ENCODE results near the gene TINAGL1. TPM values are rescaled to one million over a fixed set of nuclear protein-coding genes. Genes with fewer than 3 reads are reported as not detected.

The TINAGL1 gene
- total and polyA plus RNA-seq, 10 donors = 18.5 to 393 (median 229) TPM

- Histone ChIP-seq H3K4me3 (no peak overlapping the region), H3K9me3 (peaks cover 0 to 12% (median 5%) of the 10 kb centered on the region in 8 donors), H3K27ac (no peak overlapping the region), H3K36me3 (no peaks in the 10 kb centered on the region), H3K4me1 (peaks cover 0 to 12% (median 6%) of the 10 kb centered on the region in 6 donors), H3K27me3 (replicated peaks in 1 of 7) (peaks cover 0 to 49% (median 0%) of the 10 kb centered on the region in 7 donors)
- no peak for DNase-seq
- TF ChIP-seq POLR2A (IDR thresholded peaks at IDR 0.05) = no peak
- TF ChIP-seq CTCF (IDR thresholded peaks at IDR 0.05 in 8 of 11, conservative IDR thresholded peaks at IDR 0.05 in 3 of 11) = no peak
- TF ChIP-seq POLR2AphosphoS5 (IDR thresholded peaks at IDR 0.05) = no peak
- 81 to 87% (median 84%) methylated on average over 4 of the region's 4 CpGs for WGBS, 5 donors
- intact Hi-C loops (cut with DNase I; ENCODE audit: low total_unique reads) = no loop called here
Measured at GRCh38 chr1:31560394-31560793, 15.9 kb upstream of the TINAGL1 start.

- no peak overlapping the region for H3K4me3 ChIP-seq
- no peak overlapping the region for H3K27ac ChIP-seq
- H3K9me3 ChIP-seq = peaks cover 0 to 12% (median 5%) of the 10 kb centered on the region in 8 donors
- WGBS, 5 donors = 53 to 65% (median 59%) methylated on average over 3 of the region's 3 CpGs
- H3K4me1 ChIP-seq = peaks cover 0 to 12% (median 6%) of the 10 kb centered on the region in 6 donors
- intact Hi-C loops (cut with DNase I; ENCODE audit: low total_unique reads) = no loop called here
- TF ChIP-seq CTCF (IDR thresholded peaks at IDR 0.05 in 8 of 11, conservative IDR thresholded peaks at IDR 0.05 in 3 of 11) (no peak), POLR2AphosphoS5 (IDR thresholded peaks at IDR 0.05) (no peak), POLR2A (IDR thresholded peaks at IDR 0.05) (no peak)
- H3K27me3 ChIP-seq (replicated peaks in 1 of 7) = peaks cover 0 to 49% (median 0%) of the 10 kb centered on the region in 7 donors
- no peak for DNase-seq
- no peaks in the 10 kb centered on the region for H3K36me3 ChIP-seq
Measured at GRCh38 chr1:31562707-31563360, 13.5 kb upstream of the TINAGL1 start.

GRCh38 chr1:31564606-31564989 lies 11.7 kb upstream of the TINAGL1 start:
- H3K27me3 ChIP-seq (replicated peaks in 1 of 7) = peaks cover 0 to 44% (median 0%) of the 10 kb centered on the region in 7 donors
- H3K36me3 ChIP-seq = no peaks in the 10 kb centered on the region
- TF ChIP-seq POLR2AphosphoS5 (IDR thresholded peaks at IDR 0.05) = no peak
- TF ChIP-seq CTCF (IDR thresholded peaks at IDR 0.05 in 8 of 11, conservative IDR thresholded peaks at IDR 0.05 in 3 of 11) = no peak
- no peak for TF ChIP-seq POLR2A (IDR thresholded peaks at IDR 0.05)
- H3K27ac ChIP-seq = no peak overlapping the region
- H3K9me3 ChIP-seq = peaks cover 0 to 10% (median 5%) of the 10 kb centered on the region in 8 donors
- intact Hi-C loops (cut with DNase I; ENCODE audit: low total_unique reads) = no loop called here
- H3K4me1 ChIP-seq = peaks cover 0 to 29% (median 15%) of the 10 kb centered on the region in 6 donors
- 78 to 90% (median 87%) methylated on average over 5 of the region's 5 CpGs for WGBS, 5 donors
- H3K4me3 ChIP-seq = no peak overlapping the region
- DNase-seq = no peak

- H3K27me3 ChIP-seq (replicated peaks in 1 of 7) = peaks cover 0 to 14% (median 0%) of the 10 kb centered on the region in 7 donors
- H3K9me3 ChIP-seq = no peaks in the 10 kb centered on the region
- TF ChIP-seq POLR2A (IDR thresholded peaks at IDR 0.05) = no peak
- no peak for TF ChIP-seq POLR2AphosphoS5 (IDR thresholded peaks at IDR 0.05)
- no peak for TF ChIP-seq CTCF (IDR thresholded peaks at IDR 0.05 in 8 of 11, conservative IDR thresholded peaks at IDR 0.05 in 3 of 11)
- peaks cover 12 to 64% (median 43%) of the 10 kb centered on the region in 6 donors for H3K4me1 ChIP-seq
- H3K4me3 ChIP-seq = no peak overlapping the region
- intact Hi-C loops (cut with DNase I; ENCODE audit: low total_unique reads) = no loop called here
- H3K36me3 ChIP-seq = no peaks in the 10 kb centered on the region
- no peak for DNase-seq
- 86 to 94% (median 87%) methylated on average over 10 of the region's 10 CpGs for WGBS, 5 donors
- H3K27ac ChIP-seq = peak overlapping the region in 4 of 8 donors; percentile 18 to 66 (median 41)
Measured at GRCh38 chr1:31567956-31568570, 8.3 kb upstream of the TINAGL1 start.

Measured in spleen (tissue), 11 donors.